HUES6 (cell line): ENCODE measurements around the gene LMF2.
A peak's percentile ranks its signal among the peaks of the same experiment; 100 is the strongest.

Source experiments
- H3K27ac ChIP-seq: 2 replicates; pipeline ENCODE4 v1.7.0; 2013; ENCODE audit warnings: low read depth, mild to moderate bottlenecking, low read length, inconsistent platforms
- H3K27me3 ChIP-seq: 2 replicates; pipeline ENCODE4 v1.6.1; 2013; ENCODE audit warnings: low read length; ENCODE audit not compliant: control insufficient read depth, insufficient read depth
- H3K36me3 ChIP-seq: 2 replicates; pipeline ENCODE4 v1.6.1; 2013; ENCODE audit warnings: low read length; ENCODE audit not compliant: control insufficient read depth, insufficient read depth
- H3K4me1 ChIP-seq: 2 replicates; pipeline ENCODE4 v1.6.1; 2013; ENCODE audit warnings: low read length; ENCODE audit not compliant: control insufficient read depth, insufficient read depth
- H3K4me3 ChIP-seq: 2 replicates; pipeline ENCODE4 v1.5.1; 2013; ENCODE audit warnings: low read depth, low read length
- H3K9ac ChIP-seq: one replicate; pipeline ENCODE4 v1.6.1; 2013; ENCODE audit warnings: mild to moderate bottlenecking, low read length
- H3K9me3 ChIP-seq: 2 replicates; pipeline ENCODE4 v1.6.1; 2013; ENCODE audit warnings: low read depth, low read length; ENCODE audit not compliant: control insufficient read depth, insufficient read depth

The LMF2 gene, protein sequence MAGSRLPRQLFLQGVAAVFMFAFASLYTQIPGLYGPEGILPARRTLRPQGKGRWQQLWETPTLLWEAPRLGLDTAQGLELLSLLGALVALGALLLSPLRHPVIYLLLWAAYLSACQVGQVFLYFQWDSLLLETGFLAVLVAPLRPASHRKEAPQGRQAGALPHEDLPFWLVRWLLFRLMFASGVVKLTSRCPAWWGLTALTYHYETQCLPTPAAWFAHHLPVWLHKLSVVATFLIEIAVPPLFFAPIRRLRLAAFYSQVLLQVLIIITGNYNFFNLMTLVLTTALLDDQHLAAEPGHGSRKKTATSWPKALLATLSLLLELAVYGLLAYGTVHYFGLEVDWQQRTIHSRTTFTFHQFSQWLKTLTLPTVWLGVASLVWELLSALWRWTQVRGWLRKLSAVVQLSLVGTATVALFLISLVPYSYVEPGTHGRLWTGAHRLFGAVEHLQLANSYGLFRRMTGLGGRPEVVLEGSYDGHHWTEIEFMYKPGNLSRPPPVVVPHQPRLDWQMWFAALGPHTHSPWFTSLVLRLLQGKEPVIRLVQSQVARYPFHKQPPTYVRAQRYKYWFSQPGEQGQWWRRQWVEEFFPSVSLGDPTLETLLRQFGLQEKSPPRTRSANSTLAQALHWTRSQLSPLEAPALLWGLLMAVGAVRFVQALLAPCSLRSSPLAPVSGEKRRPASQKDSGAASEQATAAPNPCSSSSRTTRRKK

DNA sequence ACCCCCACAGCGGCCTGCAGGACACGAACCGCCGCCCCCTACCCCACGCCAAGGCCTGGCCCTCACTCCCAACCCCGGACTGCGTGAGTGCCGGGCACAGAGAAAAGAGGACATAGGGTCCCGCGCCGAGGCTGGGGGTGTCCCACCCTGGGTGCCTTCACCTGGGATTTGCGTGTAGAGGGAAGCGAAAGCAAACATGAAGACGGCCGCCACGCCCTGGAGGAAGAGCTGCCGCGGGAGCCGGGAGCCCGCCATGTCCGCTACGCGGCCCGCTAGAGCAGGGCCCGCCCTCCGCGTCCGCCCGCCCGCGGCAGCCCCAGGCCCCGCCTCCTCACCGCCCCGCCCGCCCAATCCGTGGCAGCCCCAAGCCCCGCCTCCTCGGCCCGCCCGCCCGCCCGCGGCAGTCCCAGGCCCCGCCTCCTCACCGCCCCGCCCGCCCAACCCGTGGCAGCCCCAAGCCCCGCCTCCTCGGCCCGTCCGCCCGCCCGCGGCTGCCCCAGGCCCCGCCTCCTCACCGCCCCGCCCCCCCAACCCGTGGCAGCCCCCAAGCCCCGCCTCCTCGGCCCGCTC lies at the start of gene LMF2:
Gene LMF2 (minus strand): TSS at position 282 of the 570 bp plus-strand sequence. CDS start 27 bp downstream, at position 255.
- H3K9me3 ChIP-seq, result no peaks in the 10 kb centered on the region
- peaks cover 20% of the 10 kb centered on the region for H3K36me3 ChIP-seq
- H3K9ac ChIP-seq, result peak within 1 kb of the TSS; percentile 99
- H3K27ac ChIP-seq, result peak within 1 kb of the TSS; percentile 98
- no peaks in the 10 kb centered on the region for H3K27me3 ChIP-seq
- H3K4me1 ChIP-seq, result peaks cover 17% of the 10 kb centered on the region
- peak within 1 kb of the TSS; percentile 100 for H3K4me3 ChIP-seq

DNA sequence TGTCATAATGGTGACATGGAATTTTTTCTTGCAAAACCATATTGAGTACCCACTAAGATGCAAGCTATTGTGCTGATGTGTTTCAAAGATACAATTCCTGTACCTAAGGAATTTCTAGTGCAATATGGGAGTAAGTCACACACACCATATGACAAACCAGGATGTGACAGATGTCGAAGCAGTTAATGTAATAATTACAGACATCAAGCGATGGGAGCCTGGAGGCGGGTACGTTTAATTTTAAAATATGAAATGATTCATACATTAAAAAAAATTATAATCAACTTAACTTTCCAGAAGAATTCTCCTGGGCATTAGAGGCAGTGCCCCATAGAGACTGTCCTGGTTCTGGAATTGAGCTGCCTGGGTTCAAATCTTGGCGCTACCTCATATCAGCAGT lies 49.2 kb upstream of the LMF2 start:
- peaks cover 10% of the 10 kb centered on the region; the same call in 1 of the 2 replicates for H3K27me3 ChIP-seq
- H3K9ac ChIP-seq, result no peak overlapping the region
- no peak overlapping the region for H3K27ac ChIP-seq
- no peaks in the 10 kb centered on the region for H3K36me3 ChIP-seq
- H3K9me3 ChIP-seq, result no peaks in the 10 kb centered on the region
- no peak overlapping the region for H3K4me3 ChIP-seq
- H3K4me1 ChIP-seq, result no peaks in the 10 kb centered on the region

DNA sequence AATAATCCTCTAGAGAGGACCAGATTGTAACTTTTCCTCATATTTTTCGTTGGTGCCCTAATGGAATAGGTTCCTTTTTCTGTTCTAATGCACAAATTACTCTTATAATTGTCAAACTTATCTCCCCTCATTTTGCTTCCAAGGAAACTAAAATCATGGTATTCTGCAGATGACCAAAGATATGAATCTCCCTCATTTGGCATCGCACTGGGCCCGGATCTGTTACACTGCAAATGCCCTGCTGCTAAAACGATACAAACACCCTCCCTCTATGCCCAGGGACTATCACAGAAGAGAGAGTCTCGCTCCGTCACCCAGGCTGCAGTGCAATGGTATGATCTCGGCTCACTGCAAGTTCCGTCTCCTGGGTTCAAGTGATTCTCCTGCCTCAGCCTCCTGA lies 45.8 kb upstream of the LMF2 start:
- Histone ChIP-seq H3K27me3 (no peaks in the 10 kb centered on the region), H3K9me3 (no peaks in the 10 kb centered on the region), H3K36me3 (no peaks in the 10 kb centered on the region), H3K27ac (no peak overlapping the region), H3K4me3 (no peak overlapping the region), H3K4me1 (no peaks in the 10 kb centered on the region), H3K9ac (no peak overlapping the region)

DNA sequence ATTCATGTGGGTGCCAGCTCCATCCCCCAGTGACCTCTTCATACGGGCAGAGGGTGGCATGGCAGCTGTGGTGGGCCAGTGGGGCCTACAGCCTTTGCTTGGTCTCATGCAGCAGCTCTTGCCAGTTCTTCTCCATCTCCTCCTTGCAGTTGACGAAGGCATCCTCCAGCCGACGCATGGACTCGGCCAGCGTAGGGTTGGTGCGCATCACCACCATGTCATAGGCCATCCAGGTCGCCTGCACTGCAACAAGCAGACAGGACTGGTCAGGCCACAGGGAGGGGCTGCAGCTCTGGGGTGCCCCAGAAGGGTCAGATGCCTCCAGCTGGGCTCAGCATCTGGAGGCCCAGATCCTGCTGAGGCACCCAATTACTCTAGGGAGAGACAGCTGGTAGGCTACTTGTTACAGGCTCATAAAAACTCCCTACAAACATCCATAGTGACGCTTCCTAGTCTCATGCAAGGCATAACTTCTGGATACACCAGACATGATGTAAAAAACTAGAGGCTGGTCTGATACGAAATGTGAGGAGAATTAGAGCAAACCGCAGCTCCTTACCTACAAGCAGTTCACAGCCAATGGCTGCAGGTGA lies 43.8 kb upstream of the LMF2 start:
- no peaks in the 10 kb centered on the region for H3K9me3 ChIP-seq
- H3K27ac ChIP-seq, result no peak overlapping the region
- no peaks in the 10 kb centered on the region for H3K4me1 ChIP-seq
- H3K36me3 ChIP-seq, result no peaks in the 10 kb centered on the region
- peaks cover 1% of the 10 kb centered on the region for H3K27me3 ChIP-seq
- no peak overlapping the region for H3K4me3 ChIP-seq
- H3K9ac ChIP-seq, result no peak overlapping the region

DNA sequence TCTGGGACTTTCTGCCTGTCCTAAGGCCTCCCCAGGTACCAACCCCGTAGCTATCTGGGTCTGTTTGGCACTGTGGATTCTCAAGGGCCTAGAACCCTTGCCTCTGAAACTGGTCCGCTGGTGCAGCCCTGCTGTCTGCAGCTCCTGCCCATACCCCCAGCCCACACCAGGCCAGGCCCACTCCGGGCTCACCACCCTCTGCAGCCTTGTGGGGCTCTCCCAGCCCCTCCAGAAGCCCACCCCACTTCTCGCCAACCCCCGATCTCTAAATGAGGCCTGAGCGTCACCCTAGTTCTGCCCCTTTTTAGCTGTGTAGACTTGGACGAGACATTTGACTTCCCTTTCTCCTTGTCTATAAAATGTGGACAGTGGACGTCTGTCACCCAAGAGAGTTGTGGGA lies 42.9 kb upstream of the LMF2 start:
- no peak overlapping the region for H3K4me3 ChIP-seq
- H3K9me3 ChIP-seq, result no peaks in the 10 kb centered on the region
- no peaks in the 10 kb centered on the region for H3K36me3 ChIP-seq
- no peaks in the 10 kb centered on the region for H3K4me1 ChIP-seq
- H3K27me3 ChIP-seq, result peaks cover 10% of the 10 kb centered on the region
- no peak overlapping the region for H3K27ac ChIP-seq
- H3K9ac ChIP-seq, result no peak overlapping the region

DNA sequence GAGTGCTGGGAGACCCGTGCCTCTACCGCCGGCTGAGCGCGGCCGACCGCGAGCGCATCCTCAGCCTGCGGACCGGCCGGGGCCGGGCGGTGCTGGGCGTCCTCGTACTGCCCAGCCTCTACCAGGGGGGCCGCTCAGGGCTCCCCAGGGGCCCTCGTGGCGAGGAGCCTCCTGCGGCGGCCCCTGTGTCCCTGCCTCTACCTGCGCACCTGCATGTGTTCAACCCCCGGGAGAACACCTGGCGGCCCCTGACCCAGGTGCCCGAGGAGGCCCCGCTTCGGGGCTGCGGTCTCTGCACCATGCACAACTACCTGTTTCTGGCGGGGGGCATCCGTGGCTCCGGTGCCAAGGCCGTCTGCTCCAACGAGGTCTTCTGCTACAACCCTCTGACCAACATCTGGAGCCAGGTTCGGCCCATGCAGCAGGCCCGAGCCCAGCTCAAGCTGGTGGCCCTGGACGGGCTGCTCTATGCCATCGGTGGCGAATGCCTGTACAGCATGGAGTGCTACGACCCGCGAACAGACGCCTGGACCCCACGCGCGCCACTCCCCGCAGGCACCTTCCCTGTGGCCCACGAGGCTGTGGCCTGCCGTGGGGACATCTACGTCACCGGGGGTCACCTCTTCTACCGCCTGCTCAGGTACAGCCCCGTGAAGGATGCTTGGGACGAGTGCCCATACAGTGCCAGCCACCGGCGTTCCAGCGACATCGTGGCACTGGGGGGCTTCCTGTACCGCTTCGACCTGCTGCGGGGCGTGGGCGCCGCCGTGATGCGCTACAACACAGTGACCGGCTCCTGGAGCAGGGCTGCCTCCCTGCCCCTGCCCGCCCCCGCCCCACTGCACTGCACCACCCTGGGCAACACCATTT lies 41.7 kb upstream of the LMF2 start:
- Histone ChIP-seq H3K9ac (no peak overlapping the region), H3K4me3 (no peak overlapping the region)

DNA sequence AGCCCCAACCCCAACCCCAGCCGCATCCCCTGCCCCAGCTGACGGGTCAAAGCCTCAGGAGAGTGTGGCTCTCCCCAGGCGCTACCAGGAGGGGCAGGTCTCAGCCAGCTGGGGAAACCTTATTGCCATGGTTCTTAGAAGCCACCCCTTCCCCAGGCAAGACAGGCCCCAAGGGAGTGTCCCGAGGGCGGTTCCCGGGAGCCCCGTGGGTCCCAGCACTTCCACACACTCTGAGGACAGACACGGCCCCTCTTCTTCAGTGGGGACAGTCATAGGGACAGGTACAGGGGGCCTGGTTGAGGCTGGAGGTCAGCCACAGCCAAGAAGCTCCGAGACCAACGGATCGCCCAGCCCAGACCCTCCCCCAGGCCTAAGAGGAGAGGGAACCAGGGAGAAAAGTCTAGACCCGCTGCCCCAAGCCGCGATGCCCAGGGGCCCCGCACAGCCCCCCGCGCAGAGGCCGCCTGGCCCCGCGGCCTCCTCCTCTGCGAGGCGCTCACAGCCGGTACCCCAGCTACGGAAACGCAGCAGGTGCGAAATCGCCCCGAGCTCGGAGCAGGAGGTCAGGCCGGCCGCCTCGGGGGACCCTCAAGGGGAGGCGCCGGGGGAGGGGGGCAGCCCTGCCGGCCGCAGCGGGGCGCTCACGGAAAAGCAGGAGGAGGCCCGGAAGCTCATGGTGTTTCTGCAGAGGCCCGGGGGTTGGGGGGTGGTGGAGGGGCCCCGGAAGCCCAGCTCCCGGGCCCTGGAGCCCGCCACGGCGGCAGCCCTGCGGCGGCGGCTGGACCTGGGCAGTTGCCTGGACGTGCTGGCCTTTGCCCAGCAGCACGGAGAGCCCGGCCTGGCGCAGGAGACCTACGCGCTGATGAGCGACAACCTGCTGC lies 40.8 kb upstream of the LMF2 start:
- H3K4me3 ChIP-seq, result no peak overlapping the region
- no peak overlapping the region for H3K27ac ChIP-seq
- no peaks in the 10 kb centered on the region for H3K4me1 ChIP-seq
- peaks cover 22% of the 10 kb centered on the region for H3K27me3 ChIP-seq
- no peaks in the 10 kb centered on the region for H3K36me3 ChIP-seq
- no peak overlapping the region for H3K9ac ChIP-seq
- no peaks in the 10 kb centered on the region for H3K9me3 ChIP-seq

More for the DNA sequence above, 41.7 kb upstream of the LMF2 start:
- no peaks in the 10 kb centered on the region for H3K4me1 ChIP-seq
- no peaks in the 10 kb centered on the region for H3K9me3 ChIP-seq
- peaks cover 22% of the 10 kb centered on the region for H3K27me3 ChIP-seq
- H3K36me3 ChIP-seq, result no peaks in the 10 kb centered on the region
- no peak overlapping the region for H3K27ac ChIP-seq

DNA sequence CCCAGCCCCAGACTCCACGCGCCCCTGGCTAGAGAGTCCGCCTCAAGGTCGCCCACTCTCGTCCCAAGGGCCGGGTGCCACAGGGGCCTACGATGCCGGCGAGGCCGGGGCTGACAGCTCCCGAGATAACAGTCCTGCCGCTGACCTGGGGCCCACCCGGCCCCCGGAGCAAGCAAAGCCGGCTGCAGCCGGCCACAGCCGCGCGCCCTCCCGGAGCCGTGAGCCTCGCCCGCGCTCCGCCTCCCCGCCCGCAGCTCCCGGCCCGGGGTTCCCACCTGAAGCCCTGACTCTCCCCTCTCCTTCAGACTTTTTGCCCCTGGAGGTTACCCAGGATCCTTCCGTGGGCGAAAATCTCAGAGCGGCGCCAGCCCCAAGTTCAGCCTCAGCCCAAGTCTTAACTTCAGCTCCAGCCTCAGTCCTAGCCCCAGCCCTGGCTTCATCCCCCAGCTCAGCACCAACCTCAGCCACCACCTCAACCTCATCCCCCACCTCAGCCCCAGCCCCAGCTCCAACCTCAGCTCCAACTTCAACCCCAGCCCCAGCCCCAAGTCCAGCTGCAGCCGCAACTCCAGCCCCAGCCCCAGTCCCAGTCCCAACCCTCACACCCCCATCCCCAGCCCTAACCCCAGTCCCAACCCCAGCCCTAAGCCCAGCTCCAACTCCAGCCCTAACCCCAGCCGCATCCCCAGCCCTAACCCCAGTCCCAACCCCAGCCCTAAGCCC lies 39.9 kb upstream of the LMF2 start:
- H3K4me1 ChIP-seq, result no peaks in the 10 kb centered on the region
- H3K36me3 ChIP-seq, result no peaks in the 10 kb centered on the region
- no peak overlapping the region for H3K4me3 ChIP-seq
- peaks cover 22% of the 10 kb centered on the region for H3K27me3 ChIP-seq
- no peak overlapping the region for H3K27ac ChIP-seq
- no peak overlapping the region for H3K9ac ChIP-seq
- H3K9me3 ChIP-seq, result no peaks in the 10 kb centered on the region

DNA sequence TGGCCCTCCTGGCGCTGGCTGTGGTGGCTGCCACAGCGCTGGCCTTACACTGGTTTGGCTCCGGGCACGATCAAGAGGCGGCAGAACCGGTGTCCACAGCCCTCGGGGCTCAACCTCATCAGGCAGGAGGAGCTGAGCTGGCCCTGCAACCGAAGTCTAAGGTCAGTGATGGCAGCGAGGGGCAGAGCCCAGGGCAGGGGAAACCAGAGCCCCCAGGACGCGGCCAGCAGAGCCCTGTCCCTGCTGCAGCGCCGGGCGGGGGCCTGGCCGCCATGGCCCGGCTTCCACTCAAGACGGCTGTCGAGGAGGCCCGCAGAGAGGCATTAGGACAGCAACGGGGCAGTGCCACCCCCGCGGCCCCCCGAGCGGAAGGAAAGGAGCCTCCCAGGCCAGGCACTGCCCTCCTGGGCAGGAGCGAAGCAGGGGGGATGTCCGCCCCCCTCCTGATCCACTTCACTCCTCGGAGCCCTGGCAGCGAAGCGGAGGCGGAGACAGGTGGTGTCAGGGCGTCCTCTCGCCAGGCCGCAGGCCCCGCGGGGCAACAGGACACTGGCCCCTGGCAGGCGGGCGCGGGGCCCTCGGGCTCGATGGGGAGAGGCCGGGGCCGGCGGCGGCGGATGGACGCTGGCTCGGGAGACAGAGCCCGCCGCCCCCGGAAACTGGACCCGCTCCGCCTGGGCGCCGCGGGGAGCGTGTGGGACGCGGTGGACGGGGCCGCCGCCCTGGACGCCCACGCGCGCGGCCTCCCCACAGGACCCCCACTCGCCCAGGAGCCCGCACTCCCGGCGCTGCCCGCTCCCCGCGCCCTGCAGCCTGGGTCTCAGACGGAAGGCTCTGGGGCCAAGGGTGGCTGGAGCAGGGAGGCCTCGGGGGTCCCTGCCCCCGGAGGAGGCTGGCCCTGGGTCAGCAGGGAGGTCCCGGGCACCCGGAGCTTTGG lies 39.1 kb upstream of the LMF2 start:
- peaks cover 22% of the 10 kb centered on the region for H3K27me3 ChIP-seq
- H3K36me3 ChIP-seq, result no peaks in the 10 kb centered on the region
- H3K4me3 ChIP-seq, result no peak overlapping the region
- no peak overlapping the region for H3K9ac ChIP-seq
- H3K4me1 ChIP-seq, result no peaks in the 10 kb centered on the region
- no peak overlapping the region for H3K27ac ChIP-seq
- no peaks in the 10 kb centered on the region for H3K9me3 ChIP-seq
